ENCODE data around the gene CEP135.
"Not testable (repeated sequence)": the region's sequence is repeated elsewhere in the genome, so short reads cannot be mapped to it uniquely, and the experiment has no call there.

Gene CEP135

GRCh38 chr4:56040842-56041241 is 92.1 kb downstream of the CEP135 start:
- DNase-seq: no peak

- no peak for DNase-seq
Measured at GRCh38 chr4:56042225-56042624, 93.5 kb downstream of the CEP135 start.

GRCh38 chr4:56048383-56048701 is 99.6 kb downstream of the CEP135 start:
- DNase-seq: no peak

GRCh38 chr4:56048702-56049431 is 100.1 kb downstream of the CEP135 start:
- no peak for DNase-seq

GRCh38 chr4:56050625-56051024 is 101.9 kb downstream of the CEP135 start:
- DNase-seq: no peak

- DNase-seq: no peak
Measured at GRCh38 chr4:56051029-56051709, 102.4 kb downstream of the CEP135 start.

- no peak for DNase-seq
Measured at GRCh38 chr4:56051710-56052075, 102.9 kb downstream of the CEP135 start.

GRCh38 chr4:56052481-56052880 is 103.7 kb downstream of the CEP135 start:
- DNase-seq: no peak

GRCh38 chr4:56052966-56053365 is 104.2 kb downstream of the CEP135 start:
- DNase-seq: no peak

- DNase-seq: no peak
Measured at GRCh38 chr4:56055027-56055977, 106.6 kb downstream of the CEP135 start.

- DNase-seq: no peak
Measured at GRCh38 chr4:56055991-56056390, 107.2 kb downstream of the CEP135 start.

GRCh38 chr4:56058555-56058954 is 109.8 kb downstream of the CEP135 start:
- DNase-seq: no peak

- no peak for DNase-seq
Measured at GRCh38 chr4:56060036-56060435, 111.3 kb downstream of the CEP135 start.

GRCh38 chr4:56062106-56062505 is 113.4 kb downstream of the CEP135 start:
- no peak for DNase-seq

GRCh38 chr4:56062526-56063145 is 113.9 kb downstream of the CEP135 start:
- no peak for DNase-seq

GRCh38 chr4:56066493-56066892 is 117.7 kb downstream of the CEP135 start:
- DNase-seq: no peak

- DNase-seq: no peak
Measured at GRCh38 chr4:56067826-56068225, 119.1 kb downstream of the CEP135 start.

- DNase-seq: not testable (repeated sequence)
Measured at GRCh38 chr4:56072730-56073129, 124.0 kb downstream of the CEP135 start.

GRCh38 chr4:56077676-56078075 is 128.9 kb downstream of the CEP135 start:
- no peak for DNase-seq

- DNase-seq: no peak
Measured at GRCh38 chr4:56078866-56079265, 130.1 kb downstream of the CEP135 start.

GRCh38 chr4:56080384-56080783 is 131.6 kb downstream of the CEP135 start:
- no peak for DNase-seq

- no peak for DNase-seq
Measured at GRCh38 chr4:56082829-56083228, 134.1 kb downstream of the CEP135 start.

All from SIG-M5 (cell line).